Panc1 (cell line): ENCODE results near the gene CCDC12. TPM values are rescaled to one million over a fixed set of nuclear protein-coding genes. Genes with fewer than 3 reads are reported as not detected.

Source experiments
- ATAC-seq: fragments of 200-7000 bp; cut with Tn5 transposase; 2 replicates; pipeline ENCODE4 v1.9.1; 2020; ENCODE audit warnings: mild to moderate bottlenecking, moderate library complexity
- BruUV-seq: library from RNA; stranded (reverse); fragments of 400-500 nt; replicated peaks from 2 replicates; lab custom pipeline; 2021; lab: Mats Ljungman, UMichigan
- CTCF ChIA-PET: fragments of 300-600 bp; sonication (Branson Sonifier 250); formaldehyde crosslinking; loops from one replicate; lab custom pipeline; 2022; ENCODE audit warnings: antibody characterized with exemption; lab: Charles Lee
- POLR2A ChIA-PET: fragments of 300-600 bp; sonication (Branson Sonifier 250); formaldehyde crosslinking; loops from one replicate; lab custom pipeline; 2022; ENCODE audit warnings: antibody characterized with exemption; lab: Charles Lee
- DNase-seq: peaks from one replicate; pipeline ENCODE4 v3.0.0-alpha.2; 2010; ENCODE audit warnings: low read depth, low spot score
- H3K27ac ChIP-seq: 2 replicates; pipeline ENCODE4 v1.5.1; 2011; ENCODE audit warnings: mild to moderate bottlenecking, low read length, inconsistent platforms
- H3K27me3 ChIP-seq: fragments of 200-500 bp; sonication (Bioruptor generic); 2 replicates; pipeline ENCODE4 v1.6.0; 2014; ENCODE audit warnings: low read length, inconsistent platforms; ENCODE audit not compliant: control insufficient read depth, insufficient read depth
- H3K36me3 ChIP-seq: fragments of 200-500 bp; sonication (Bioruptor generic); 2 replicates; pipeline ENCODE4 v1.5.1; 2014; ENCODE audit warnings: inconsistent platforms, mild to moderate bottlenecking, low read length, moderate library complexity; ENCODE audit not compliant: control insufficient read depth, insufficient read depth
- H3K4me1 ChIP-seq: 2 replicates; pipeline ENCODE4 v1.5.1; 2011; ENCODE audit warnings: inconsistent platforms, mild to moderate bottlenecking, low read length, moderate library complexity; ENCODE audit not compliant: control insufficient read depth, insufficient read depth
- H3K4me3 ChIP-seq, 2 experiments: 2 replicates each; pipeline ENCODE4 v1.5.1; 2011 to 2012; ENCODE audit warnings: low read depth in 2 of 2, low read length in 2 of 2, mild to moderate bottlenecking in 2 of 2, inconsistent platforms in 1 of 2, moderate library complexity in 1 of 2
- H3K9me3 ChIP-seq: fragments of 200-500 bp; sonication (Bioruptor generic); 2 replicates; pipeline ENCODE4 v1.5.1; 2014; ENCODE audit warnings: low read depth, mild to moderate bottlenecking, inconsistent platforms, low read length, moderate library complexity; ENCODE audit not compliant: control insufficient read depth, insufficient read depth
- CTCF ChIP-seq: fragments of 450-650 bp; IDR thresholded peaks from 2 replicates; pipeline ENCODE4 v1.5.1; 2017; ENCODE audit warnings: mild to moderate bottlenecking
- POLR2AphosphoS5 ChIP-seq: IDR thresholded peaks from 2 replicates; pipeline ENCODE4 v1.6.1; 2012; ENCODE audit warnings: mild to moderate bottlenecking, low read depth, low read length, moderate library complexity
- TCF7L2 ChIP-seq: IDR thresholded peaks from 2 replicates; pipeline ENCODE4 v1.6.1; 2011; ENCODE audit warnings: mild to moderate bottlenecking, low read depth, low read length, inconsistent platforms
- in situ Hi-C: cut with HindIII; loops from 2 replicates; pipeline ENCODE4 v1.10.0; 2016; ENCODE audit warnings: low sequenced_read_pairs, low pct_unique_long_range_greater_than_20kb
- intact Hi-C: fragments of 100-400 bp; cut with micrococcal nuclease; formaldehyde crosslinking; loops from one replicate; pipeline ENCODE4 v1.10.0; 2022; ENCODE audit not compliant: unreplicated experiment
- total RNA-seq: library from RNA; stranded (reverse); gene quantifications from one replicate; pipeline ENCODE4 v1.2.1, GENCODE V29; 2021; ENCODE audit not compliant: unreplicated experiment
- TF ChIP-seq, protein P1 (sequence below), 2 experiments: IDR thresholded peaks; 2 replicates each; pipeline ENCODE4 v1.6.1; 2011 to 2012; ENCODE audit warnings: low read depth in 2 of 2, control low read depth in 1 of 2, low read length in 1 of 2, mild to moderate bottlenecking in 1 of 2, moderate library complexity in 1 of 2; ENCODE audit not compliant: insufficient read depth in 1 of 2

The CCDC12 gene
- total RNA-seq, 1 experiment from 2014 or later: 35.5 TPM

DNA sequence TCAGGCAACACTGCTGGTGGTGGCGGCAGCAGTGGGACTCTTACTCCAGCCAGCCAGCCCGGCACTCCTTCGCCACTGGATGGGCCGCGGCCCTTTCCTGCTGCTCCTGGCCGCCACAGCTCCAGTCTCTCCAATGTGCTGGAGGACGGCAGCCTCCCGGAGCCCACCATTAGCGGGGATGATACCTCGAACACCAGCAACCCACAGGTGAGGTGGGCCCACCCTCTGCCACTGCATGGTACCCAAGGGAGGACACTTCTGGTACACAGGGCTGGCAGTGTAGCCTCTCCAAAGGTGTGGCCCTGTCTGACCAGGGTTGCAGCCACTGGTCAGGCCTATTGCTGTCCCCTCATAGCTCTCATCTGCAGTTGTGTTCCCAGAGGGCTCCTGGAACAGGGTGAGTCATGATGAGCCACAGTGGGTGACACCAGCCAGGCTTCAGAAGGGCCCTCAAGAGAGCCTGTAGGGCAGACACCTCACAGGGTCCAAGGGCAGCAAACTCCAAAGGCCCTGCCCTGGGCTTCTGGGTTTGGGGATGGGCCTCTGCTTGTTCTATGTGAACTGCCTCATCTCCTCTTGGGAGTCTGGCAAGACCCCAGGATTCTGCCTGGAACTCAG, 23.8 kb upstream of the CCDC12 start:
- no peaks in the 10 kb centered on the region for H3K27me3 ChIP-seq
- no TSS peak for BruUV-seq
- no peaks in the 10 kb centered on the region for H3K9me3 ChIP-seq
- ATAC-seq: peak; percentile 32; the same call in 1 of the 2 replicates
- H3K27ac ChIP-seq: no peak overlapping the region
- no peak overlapping the region for H3K4me3 ChIP-seq
- H3K36me3 ChIP-seq: no peaks in the 10 kb centered on the region
- intact Hi-C loops (no loop called here), in situ Hi-C loops (no loop called here)
- ChIA-PET CTCF (no interaction called here), POLR2A (no interaction called here)
- DNase-seq: no peak
- no peaks in the 10 kb centered on the region for H3K4me1 ChIP-seq
- TF ChIP-seq POLR2AphosphoS5 (no peak), CTCF (no peak), TCF7L2 (no peak)
- TF ChIP-seq, protein P1, sequence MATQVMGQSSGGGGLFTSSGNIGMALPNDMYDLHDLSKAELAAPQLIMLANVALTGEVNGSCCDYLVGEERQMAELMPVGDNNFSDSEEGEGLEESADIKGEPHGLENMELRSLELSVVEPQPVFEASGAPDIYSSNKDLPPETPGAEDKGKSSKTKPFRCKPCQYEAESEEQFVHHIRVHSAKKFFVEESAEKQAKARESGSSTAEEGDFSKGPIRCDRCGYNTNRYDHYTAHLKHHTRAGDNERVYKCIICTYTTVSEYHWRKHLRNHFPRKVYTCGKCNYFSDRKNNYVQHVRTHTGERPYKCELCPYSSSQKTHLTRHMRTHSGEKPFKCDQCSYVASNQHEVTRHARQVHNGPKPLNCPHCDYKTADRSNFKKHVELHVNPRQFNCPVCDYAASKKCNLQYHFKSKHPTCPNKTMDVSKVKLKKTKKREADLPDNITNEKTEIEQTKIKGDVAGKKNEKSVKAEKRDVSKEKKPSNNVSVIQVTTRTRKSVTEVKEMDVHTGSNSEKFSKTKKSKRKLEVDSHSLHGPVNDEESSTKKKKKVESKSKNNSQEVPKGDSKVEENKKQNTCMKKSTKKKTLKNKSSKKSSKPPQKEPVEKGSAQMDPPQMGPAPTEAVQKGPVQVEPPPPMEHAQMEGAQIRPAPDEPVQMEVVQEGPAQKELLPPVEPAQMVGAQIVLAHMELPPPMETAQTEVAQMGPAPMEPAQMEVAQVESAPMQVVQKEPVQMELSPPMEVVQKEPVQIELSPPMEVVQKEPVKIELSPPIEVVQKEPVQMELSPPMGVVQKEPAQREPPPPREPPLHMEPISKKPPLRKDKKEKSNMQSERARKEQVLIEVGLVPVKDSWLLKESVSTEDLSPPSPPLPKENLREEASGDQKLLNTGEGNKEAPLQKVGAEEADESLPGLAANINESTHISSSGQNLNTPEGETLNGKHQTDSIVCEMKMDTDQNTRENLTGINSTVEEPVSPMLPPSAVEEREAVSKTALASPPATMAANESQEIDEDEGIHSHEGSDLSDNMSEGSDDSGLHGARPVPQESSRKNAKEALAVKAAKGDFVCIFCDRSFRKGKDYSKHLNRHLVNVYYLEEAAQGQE (IDR thresholded peaks at IDR 0.05; ENCODE audit: insufficient read depth in 1 of 2, low read depth in 2 of 2, low read length in 1 of 2): no peak

DNA sequence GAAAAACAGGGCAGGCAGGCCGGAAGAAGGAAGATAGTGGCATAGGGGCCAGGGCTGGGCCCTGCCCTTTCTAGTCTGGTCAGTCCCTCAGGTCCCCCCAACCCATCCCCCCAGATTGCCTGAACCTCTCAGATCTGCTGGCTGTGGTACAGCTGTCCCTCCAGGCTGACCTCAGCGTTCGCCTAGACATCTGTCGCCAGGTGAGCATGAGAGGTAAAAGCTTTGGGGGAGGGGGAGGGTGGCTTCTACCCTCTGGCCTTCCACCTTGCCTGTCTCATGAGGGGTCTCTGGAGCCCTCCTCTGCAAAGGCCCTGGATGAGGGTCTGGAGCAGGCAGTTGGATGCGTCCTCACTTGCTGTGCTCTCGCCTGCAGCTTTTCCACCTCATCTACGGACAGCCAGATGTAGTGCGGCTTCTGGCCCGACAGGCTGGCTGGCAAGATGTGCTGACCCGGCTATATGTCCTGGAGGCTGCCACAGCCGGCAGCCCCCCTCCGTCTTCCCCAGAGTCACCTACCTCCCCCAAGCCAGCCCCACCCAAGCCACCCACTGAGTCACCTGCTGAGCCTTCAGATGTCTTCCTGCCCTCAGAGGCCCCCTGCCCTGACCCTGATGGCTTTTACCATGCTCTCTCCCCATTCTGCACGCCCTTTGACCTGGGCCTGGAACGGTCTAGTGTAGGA, 23.1 kb upstream of the CCDC12 start:
- DNase-seq (no peak), ATAC-seq (no peak)
- in situ Hi-C loops: no loop called here
- Histone ChIP-seq H3K4me1 (no peaks in the 10 kb centered on the region), H3K4me3 (no peak overlapping the region), H3K27me3 (no peaks in the 10 kb centered on the region), H3K27ac (no peak overlapping the region), H3K36me3 (no peaks in the 10 kb centered on the region), H3K9me3 (no peaks in the 10 kb centered on the region)
- no peak for TF ChIP-seq CTCF
- no peak for TF ChIP-seq TCF7L2
- CTCF ChIA-PET: interaction anchor here (0.6 kb wide), 1 partner anchor 203 kb away, joined by 3 read pairs; no protein-coding TSS in a partner anchor
- BruUV-seq: no TSS peak
- intact Hi-C loops: loop anchor here (10.0 kb wide), 1 partner anchor 75 kb away; no protein-coding TSS in a partner anchor
- POLR2A ChIA-PET: no interaction called here
